ENCODE measurements around the gene CCDC187. TPM values are rescaled to one million over a fixed set of nuclear protein-coding genes. Genes with fewer than 3 reads are reported as not detected.

Gene CCDC187
- total RNA-seq, 1 experiment from 2014 or later, result 0.04 TPM

DNA sequence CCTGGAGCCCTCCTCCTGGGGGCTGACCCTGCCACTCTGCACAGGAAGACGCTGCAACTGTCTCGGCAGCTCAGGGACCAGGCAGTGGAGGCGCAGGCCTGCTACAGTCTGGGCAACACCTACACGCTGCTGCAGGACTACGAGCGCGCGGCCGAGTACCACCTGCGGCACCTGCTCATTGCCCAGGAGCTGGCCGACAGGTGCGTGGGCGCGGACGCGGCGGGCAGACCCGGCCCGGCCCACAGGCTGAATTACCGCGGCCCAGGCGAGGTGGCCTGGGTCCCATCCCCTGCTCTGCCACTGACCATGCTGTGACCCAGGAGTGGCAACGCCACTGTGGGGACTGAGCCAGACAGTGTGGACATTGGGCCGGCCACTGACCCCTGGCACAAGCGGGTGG, 34.6 kb upstream of the CCDC187 start (continued):
- TF ChIP-seq, protein P1, sequence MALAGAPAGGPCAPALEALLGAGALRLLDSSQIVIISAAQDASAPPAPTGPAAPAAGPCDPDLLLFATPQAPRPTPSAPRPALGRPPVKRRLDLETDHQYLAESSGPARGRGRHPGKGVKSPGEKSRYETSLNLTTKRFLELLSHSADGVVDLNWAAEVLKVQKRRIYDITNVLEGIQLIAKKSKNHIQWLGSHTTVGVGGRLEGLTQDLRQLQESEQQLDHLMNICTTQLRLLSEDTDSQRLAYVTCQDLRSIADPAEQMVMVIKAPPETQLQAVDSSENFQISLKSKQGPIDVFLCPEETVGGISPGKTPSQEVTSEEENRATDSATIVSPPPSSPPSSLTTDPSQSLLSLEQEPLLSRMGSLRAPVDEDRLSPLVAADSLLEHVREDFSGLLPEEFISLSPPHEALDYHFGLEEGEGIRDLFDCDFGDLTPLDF (CRISPR knock-in tag; IDR thresholded peaks at IDR 0.05), result no peak
- TF ChIP-seq ESRRA (CRISPR knock-in tag; IDR thresholded peaks at IDR 0.05; ENCODE audit: borderline replicate concordance) (no peak), GTF2I (CRISPR knock-in tag; conservative IDR thresholded peaks at IDR 0.05) (no peak), ZNF219 (CRISPR knock-in tag; IDR thresholded peaks at IDR 0.05; ENCODE audit: borderline replicate concordance) (no peak)
- TF ChIP-seq, protein P2, sequence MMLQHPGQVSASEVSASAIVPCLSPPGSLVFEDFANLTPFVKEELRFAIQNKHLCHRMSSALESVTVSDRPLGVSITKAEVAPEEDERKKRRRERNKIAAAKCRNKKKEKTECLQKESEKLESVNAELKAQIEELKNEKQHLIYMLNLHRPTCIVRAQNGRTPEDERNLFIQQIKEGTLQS (CRISPR knock-in tag; conservative IDR thresholded peaks at IDR 0.05), result no peak
- TF ChIP-seq, protein P3, sequence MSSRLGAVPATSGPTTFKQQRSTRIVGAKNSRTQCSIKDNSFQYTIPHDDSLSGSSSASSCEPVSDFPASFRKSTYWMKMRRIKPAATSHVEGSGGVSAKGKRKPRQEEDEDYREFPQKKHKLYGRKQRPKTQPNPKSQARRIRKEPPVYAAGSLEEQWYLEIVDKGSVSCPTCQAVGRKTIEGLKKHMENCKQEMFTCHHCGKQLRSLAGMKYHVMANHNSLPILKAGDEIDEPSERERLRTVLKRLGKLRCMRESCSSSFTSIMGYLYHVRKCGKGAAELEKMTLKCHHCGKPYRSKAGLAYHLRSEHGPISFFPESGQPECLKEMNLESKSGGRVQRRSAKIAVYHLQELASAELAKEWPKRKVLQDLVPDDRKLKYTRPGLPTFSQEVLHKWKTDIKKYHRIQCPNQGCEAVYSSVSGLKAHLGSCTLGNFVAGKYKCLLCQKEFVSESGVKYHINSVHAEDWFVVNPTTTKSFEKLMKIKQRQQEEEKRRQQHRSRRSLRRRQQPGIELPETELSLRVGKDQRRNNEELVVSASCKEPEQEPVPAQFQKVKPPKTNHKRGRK (CRISPR knock-in tag; IDR thresholded peaks at IDR 0.05; ENCODE audit: borderline replicate concordance), result no peak

DNA sequence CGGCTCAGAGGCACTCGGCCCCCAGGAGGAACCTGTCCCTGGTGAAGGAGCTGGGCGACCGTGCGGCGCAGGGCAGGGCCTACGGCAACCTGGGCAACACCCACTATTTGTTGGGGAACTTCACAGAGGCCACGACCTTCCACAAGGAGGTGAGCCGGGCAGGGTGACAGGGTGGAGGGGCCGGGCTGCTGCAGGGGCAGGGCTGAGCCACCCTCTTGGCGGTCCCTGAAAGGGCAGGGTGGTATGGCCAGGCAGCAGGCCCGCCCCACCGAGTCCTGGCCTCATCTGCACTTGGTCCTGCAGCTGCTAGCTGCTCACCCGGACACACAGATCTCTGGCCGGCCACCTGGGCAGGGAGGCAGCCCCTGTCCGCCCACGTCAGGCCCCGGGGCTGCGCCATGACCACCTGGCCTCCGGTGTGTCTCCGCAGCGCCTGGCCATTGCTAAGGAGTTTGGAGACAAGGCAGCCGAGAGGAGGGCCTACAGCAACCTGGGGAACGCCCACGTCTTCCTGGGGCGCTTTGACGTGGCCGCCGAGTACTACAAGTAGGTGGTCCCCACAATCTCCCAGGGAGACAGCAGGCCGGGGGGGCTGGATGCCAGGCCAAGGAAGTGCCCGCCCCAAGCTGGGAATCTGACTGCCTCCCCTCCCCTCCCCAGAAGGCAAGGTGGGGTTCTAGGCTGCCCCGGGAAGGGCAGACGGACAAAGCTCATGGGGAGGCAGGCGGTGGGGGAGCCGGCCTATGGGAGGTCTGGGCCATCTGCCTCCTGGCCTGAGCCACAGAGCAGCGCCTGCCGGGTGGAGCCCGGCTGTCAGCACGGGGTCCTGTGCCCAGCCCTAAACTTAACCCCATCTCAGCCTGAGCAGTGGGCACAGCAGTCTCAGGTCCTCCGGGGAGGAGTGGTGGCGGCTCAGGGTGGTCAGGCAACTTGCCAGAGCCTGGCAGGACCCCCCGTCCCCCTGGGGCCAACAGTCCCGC, 33.8 kb upstream of the CCDC187 start:
- TF ChIP-seq, protein P4, sequence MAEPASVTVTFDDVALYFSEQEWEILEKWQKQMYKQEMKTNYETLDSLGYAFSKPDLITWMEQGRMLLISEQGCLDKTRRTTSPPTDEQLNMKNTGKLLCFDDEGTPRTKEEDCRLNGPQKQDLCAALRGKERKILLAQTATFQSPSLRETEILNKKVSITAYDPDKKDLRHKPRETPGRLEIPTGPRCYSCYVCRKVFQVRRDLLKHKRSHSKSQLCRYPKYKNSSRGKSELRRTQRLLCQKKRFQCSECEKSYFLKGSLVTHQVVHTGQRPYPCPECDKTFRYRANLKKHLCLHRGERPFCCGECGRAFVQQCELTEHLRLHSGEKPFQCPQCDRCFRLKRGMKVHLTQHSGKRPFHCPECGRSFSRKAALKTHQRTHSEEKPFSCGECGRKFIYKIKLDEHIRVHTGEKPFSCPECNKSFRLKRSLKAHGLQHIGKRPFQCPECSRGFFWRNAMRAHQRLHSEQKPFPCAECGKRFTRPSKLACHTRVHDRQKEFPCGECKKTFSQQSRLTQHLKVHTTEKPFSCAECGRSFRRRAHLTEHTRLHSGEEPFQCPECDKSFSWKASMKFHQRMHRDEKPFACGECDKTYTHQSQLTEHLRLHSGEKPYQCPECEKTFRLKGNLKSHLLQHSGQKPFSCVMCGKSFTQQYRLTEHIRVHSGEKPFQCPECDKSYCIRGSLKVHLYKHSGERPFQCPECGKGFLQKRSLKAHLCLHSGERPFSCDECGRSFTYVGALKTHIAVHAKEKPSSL (CRISPR knock-in tag; conservative IDR thresholded peaks at IDR 0.05), result no peak
- TF ChIP-seq ATF1 (CRISPR knock-in tag; IDR thresholded peaks at IDR 0.05), result no peak
- no peak for TF ChIP-seq TEAD1 (CRISPR knock-in tag; IDR thresholded peaks at IDR 0.05)
- TF ChIP-seq, protein P5, sequence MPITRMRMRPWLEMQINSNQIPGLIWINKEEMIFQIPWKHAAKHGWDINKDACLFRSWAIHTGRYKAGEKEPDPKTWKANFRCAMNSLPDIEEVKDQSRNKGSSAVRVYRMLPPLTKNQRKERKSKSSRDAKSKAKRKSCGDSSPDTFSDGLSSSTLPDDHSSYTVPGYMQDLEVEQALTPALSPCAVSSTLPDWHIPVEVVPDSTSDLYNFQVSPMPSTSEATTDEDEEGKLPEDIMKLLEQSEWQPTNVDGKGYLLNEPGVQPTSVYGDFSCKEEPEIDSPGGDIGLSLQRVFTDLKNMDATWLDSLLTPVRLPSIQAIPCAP (CRISPR knock-in tag; IDR thresholded peaks at IDR 0.05), result no peak
- no peak for TF ChIP-seq SMAD3 (CRISPR knock-in tag; IDR thresholded peaks at IDR 0.05; ENCODE audit: borderline replicate concordance)
- no peak for TF ChIP-seq NFYB (CRISPR knock-in tag; conservative IDR thresholded peaks at IDR 0.05; ENCODE audit: low read depth)
- TF ChIP-seq, protein P6, sequence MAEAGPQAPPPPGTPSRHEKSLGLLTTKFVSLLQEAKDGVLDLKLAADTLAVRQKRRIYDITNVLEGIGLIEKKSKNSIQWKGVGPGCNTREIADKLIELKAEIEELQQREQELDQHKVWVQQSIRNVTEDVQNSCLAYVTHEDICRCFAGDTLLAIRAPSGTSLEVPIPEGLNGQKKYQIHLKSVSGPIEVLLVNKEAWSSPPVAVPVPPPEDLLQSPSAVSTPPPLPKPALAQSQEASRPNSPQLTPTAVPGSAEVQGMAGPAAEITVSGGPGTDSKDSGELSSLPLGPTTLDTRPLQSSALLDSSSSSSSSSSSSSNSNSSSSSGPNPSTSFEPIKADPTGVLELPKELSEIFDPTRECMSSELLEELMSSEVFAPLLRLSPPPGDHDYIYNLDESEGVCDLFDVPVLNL (CRISPR knock-in tag; IDR thresholded peaks at IDR 0.05; ENCODE audit: borderline replicate concordance, low read depth), result no peak
- no peak for TF ChIP-seq FOXP1 (CRISPR knock-in tag; IDR thresholded peaks at IDR 0.05; ENCODE audit: borderline replicate concordance)
- no peak for TF ChIP-seq GRHL2 (CRISPR knock-in tag; IDR thresholded peaks at IDR 0.05; ENCODE audit: insufficient replicate concordance, severe bottlenecking)
- Mint-ChIP-seq H3K27me3 (ENCODE audit: low read depth) (no peaks in the 10 kb centered on the region), H3K4me3 (no peak overlapping the region), H3K27ac (no peak overlapping the region), H3K36me3 (no peaks in the 10 kb centered on the region), H3K9me3 (no peaks in the 10 kb centered on the region), H3K4me1 (no peaks in the 10 kb centered on the region)
- ChIA-PET CTCF (interaction anchor here (1.0 to 2.1 kb wide), 4 partner anchors 10 to 25 kb away, joined by 3 to 7 read pairs (median 6); partner anchors contain the start of genes DNLZ and GPSM1), POLR2A (no interaction called here)
- DNase-seq (ENCODE audit: low spot score) (no peak), ATAC-seq (no peak)
